Body of pancreas (tissue), 4 donors: ENCODE data around the gene TAMALIN. TPM values are rescaled to one million over a fixed set of nuclear protein-coding genes. Genes with fewer than 3 reads are reported as not detected.

ENCODE experiments used
- ATAC-seq: fragments of 150-250 bp; one replicate; pipeline ENCODE4 v1.9.1; 2016
- DNase-seq, 4 donors: peaks; one replicate each; pipeline ENCODE4 v3.0.0-alpha.2; 2019
- H3K27ac ChIP-seq, 4 donors: fragments of 200-600 bp; sonication (generic); 1 replicate in 3 of 4; 2 replicates in 1 of 4; pipeline versions ENCODE4 v1.5.1 to v1.6.1; 2016 to 2019; ENCODE audit warnings: mild to moderate bottlenecking in 1 of 4, mixed read lengths in 1 of 4, moderate library complexity in 1 of 4
- H3K27me3 ChIP-seq, 2 donors: fragments of 200-600 bp; sonication (generic); one replicate each; pipeline ENCODE4 v1.6.0; 2016; ENCODE audit warnings: mild to moderate bottlenecking in 1 of 2
- H3K36me3 ChIP-seq, 2 donors: fragments of 200-600 bp; sonication (generic); replicated peaks in 1 of 2; 2 replicates each; pipeline ENCODE4 v1.5.1; 2016; ENCODE audit warnings: low read depth in 2 of 2; ENCODE audit not compliant: insufficient read depth in 1 of 2
- H3K4me1 ChIP-seq: fragments of 200-600 bp; sonication (generic); one replicate; pipeline ENCODE4 v1.6.0; 2016
- H3K4me3 ChIP-seq, 2 donors: fragments of 200-600 bp; sonication (generic); 1 replicate in 1 of 2; 2 replicates in 1 of 2; pipeline ENCODE4 v1.5.1; 2016 to 2019
- H3K9me3 ChIP-seq, 3 donors: fragments of 200-600 bp; sonication (generic); 1 replicate in 2 of 3; 2 replicates in 1 of 3; pipeline ENCODE4 v1.5.1; 2016
- POLR2A ChIP-seq, 3 donors: fragments of 450-650 bp; IDR thresholded peaks; one replicate each; pipeline ENCODE4 v1.6.1; 2016; ENCODE audit warnings: antibody characterized with exemption in 3 of 3, mild to moderate bottlenecking in 2 of 3
- WGBS, 2 donors: methylation state at CpG; one replicate each; pipeline ENCODE4 v1.1.5; 2017; 5-methylcytosine and 5-hydroxymethylcytosine counted together
- intact Hi-C: fragments of 100-400 bp; cut with DNase I; formaldehyde crosslinking; loops from one replicate; pipeline ENCODE4 v1.15.1; 2023
- total RNA-seq, 2 donors: library from RNA; depleted of rRNA; stranded (reverse); fragments of >200 nt; gene quantifications; one replicate each; pipeline ENCODE4 v1.1.0, GENCODE V29; 2016
- TF ChIP-seq, protein P1 (sequence below), 7 experiments: fragments of 450-650 bp in 4 of 7; fragments of 200-600 bp in 3 of 7; sonication (generic) in 3 of 7; IDR thresholded peaks; one replicate each; pipeline ENCODE4 v1.5.1; 2016 to 2019; ENCODE audit warnings: antibody characterized with exemption in 7 of 7

TAMALIN gene
- total RNA-seq, 2 donors from 2014 or later, result 7.0 to 19.4 TPM

DNA sequence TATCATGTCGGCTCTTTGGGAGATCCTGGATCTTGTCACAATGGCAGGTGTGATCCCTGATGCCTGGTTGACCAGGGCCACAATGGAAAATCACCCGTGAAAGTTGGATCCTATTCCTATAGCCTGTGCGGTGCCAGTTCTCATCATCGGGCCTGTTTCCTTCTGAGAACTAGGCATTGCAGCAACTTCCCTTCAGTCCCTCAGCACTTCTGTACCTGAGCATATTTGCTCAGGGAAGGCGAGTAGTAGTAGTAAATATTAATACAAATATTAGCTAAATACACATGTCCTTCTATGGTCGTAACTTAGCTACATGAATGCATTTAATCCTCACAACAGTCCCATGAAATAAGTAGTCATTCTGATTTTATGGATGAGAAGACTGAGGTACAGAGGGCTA is 22.1 kb upstream of the TAMALIN start:
- H3K27me3 ChIP-seq, result no peaks in the 10 kb centered on the region
- no peaks in the 10 kb centered on the region for H3K9me3 ChIP-seq
- intact Hi-C loops, result no loop called here
- ATAC-seq (no peak), DNase-seq (no peak)
- TF ChIP-seq, protein P1, sequence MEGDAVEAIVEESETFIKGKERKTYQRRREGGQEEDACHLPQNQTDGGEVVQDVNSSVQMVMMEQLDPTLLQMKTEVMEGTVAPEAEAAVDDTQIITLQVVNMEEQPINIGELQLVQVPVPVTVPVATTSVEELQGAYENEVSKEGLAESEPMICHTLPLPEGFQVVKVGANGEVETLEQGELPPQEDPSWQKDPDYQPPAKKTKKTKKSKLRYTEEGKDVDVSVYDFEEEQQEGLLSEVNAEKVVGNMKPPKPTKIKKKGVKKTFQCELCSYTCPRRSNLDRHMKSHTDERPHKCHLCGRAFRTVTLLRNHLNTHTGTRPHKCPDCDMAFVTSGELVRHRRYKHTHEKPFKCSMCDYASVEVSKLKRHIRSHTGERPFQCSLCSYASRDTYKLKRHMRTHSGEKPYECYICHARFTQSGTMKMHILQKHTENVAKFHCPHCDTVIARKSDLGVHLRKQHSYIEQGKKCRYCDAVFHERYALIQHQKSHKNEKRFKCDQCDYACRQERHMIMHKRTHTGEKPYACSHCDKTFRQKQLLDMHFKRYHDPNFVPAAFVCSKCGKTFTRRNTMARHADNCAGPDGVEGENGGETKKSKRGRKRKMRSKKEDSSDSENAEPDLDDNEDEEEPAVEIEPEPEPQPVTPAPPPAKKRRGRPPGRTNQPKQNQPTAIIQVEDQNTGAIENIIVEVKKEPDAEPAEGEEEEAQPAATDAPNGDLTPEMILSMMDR (IDR thresholded peaks at IDR 0.05), result no peak
- no peak for TF ChIP-seq POLR2A (IDR thresholded peaks at IDR 0.05)
- H3K4me1 ChIP-seq, result peaks cover 6% of the 10 kb centered on the region
- no peak overlapping the region for H3K27ac ChIP-seq
- WGBS, 2 donors, result 52 to 68% methylated on average over 6 of the region's 6 CpGs
- H3K4me3 ChIP-seq, result no peak overlapping the region
- peaks cover 17 to 20% of the 10 kb centered on the region in 2 donors for H3K36me3 ChIP-seq

DNA sequence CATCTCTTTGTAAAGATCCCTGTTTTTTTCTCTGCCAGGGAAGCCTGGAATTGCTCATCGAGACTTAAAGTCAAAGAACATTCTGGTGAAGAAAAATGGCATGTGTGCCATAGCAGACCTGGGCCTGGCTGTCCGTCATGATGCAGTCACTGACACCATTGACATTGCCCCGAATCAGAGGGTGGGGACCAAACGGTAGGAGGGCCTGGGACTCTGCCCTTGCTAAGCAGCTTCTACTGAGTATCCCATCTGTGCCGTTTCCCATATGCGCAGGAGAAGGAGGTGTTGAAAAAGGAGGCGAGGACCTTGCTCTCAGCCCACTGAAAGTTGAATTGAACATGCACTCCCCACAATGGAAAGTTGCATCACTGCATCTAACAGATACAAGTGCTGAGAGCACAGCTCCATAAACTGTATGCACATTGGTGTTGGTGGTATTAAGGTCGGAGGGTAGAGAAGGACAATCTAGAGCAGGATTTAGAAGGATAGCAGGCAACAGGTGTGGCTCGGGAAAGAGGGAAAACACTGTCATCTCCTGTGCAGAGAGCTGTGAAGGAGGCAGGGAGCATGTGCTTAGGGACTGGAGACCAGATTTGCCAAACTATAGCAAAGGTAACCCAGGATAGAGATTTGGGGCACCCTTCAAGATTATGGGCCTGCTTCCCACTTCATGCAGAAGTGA is 21.5 kb upstream of the TAMALIN start:
- H3K9me3 ChIP-seq, result no peaks in the 10 kb centered on the region
- ATAC-seq (no peak), DNase-seq (no peak)
- no peaks in the 10 kb centered on the region for H3K27me3 ChIP-seq
- no peak overlapping the region for H3K27ac ChIP-seq
- H3K36me3 ChIP-seq, result peaks cover 17 to 20% of the 10 kb centered on the region in 2 donors
- no peak for TF ChIP-seq POLR2A (IDR thresholded peaks at IDR 0.05)
- H3K4me1 ChIP-seq, result no peaks in the 10 kb centered on the region
- intact Hi-C loops, result no loop called here
- H3K4me3 ChIP-seq, result no peak overlapping the region
- WGBS, 2 donors, result 40 to 74% methylated on average over 9 of the region's 9 CpGs

DNA sequence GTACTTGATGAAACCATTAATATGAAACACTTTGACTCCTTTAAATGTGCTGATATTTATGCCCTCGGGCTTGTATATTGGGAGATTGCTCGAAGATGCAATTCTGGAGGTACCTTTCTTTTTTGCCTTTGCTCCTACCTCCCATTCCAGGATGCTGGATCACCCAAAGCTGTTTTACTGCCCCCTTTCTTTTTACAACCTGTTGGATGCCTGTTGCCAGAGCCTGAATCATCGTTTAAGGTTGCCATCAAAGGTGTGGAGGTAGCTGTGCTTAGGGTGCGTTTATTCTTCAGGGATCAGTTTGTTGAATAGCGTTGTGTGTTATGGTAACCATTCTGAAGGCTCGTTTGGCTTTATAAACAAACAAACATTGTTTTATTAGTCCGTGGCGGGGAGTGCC is 19.9 kb upstream of the TAMALIN start:
- no peak for TF ChIP-seq POLR2A (IDR thresholded peaks at IDR 0.05)
- TF ChIP-seq, protein P1 (IDR thresholded peaks at IDR 0.05), result no peak
- H3K9me3 ChIP-seq, result no peaks in the 10 kb centered on the region
- DNase-seq, result no peak
- no peak overlapping the region for H3K4me3 ChIP-seq
- WGBS, 2 donors, result 83 to 86% methylated on average over 8 of the region's 8 CpGs
- H3K4me1 ChIP-seq, result no peaks in the 10 kb centered on the region
- no peak overlapping the region for H3K27ac ChIP-seq
- H3K36me3 ChIP-seq, result peaks cover 14 to 20% of the 10 kb centered on the region in 2 donors
- intact Hi-C loops, result no loop called here
- no peaks in the 10 kb centered on the region for H3K27me3 ChIP-seq
- no peak for ATAC-seq

DNA sequence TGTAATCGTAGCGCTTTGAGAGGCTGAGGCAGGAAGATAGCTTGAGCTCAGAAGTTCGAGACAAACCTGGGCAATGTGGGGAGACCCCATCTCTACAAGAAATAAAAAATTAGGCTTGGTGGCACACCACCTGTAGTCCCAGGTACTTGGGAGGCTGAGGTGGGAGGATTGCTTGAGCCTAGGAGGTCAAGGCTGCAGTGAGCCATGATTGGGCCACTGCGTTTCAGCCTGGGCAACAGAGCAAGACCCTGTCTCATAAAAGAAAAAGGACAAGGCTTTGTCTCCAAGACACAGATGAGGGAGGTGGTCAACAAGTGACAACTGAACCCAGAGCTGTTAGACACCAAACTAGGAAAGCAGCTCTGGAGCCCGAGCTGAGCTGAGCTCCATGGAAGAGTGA is 14.5 kb upstream of the TAMALIN start:
- Histone ChIP-seq H3K4me1 (no peaks in the 10 kb centered on the region), H3K27me3 (no peaks in the 10 kb centered on the region), H3K9me3 (no peaks in the 10 kb centered on the region), H3K4me3 (no peak overlapping the region), H3K27ac (no peak overlapping the region), H3K36me3 (peaks cover 0 to 29% of the 10 kb centered on the region in 2 donors)
- 84 to 86% methylated on average over 5 of the region's 5 CpGs for WGBS, 2 donors
- TF ChIP-seq, protein P1 (IDR thresholded peaks at IDR 0.05), result no peak
- ATAC-seq (no peak), DNase-seq (no peak)
- intact Hi-C loops, result no loop called here

DNA sequence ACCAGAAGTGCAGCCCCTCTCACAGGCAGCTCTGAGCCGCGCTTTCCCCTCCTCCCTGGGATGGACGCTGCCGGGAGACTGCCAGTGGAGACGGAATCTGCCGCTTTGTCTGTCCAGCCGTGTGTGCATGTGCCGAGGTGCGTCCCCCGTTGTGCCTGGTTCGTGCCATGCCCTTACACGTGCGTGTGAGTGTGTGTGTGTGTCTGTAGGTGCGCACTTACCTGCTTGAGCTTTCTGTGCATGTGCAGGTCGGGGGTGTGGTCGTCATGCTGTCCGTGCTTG is 12.3 kb upstream of the TAMALIN start:
- DNase-seq (no peak), ATAC-seq (no peak)
- intact Hi-C loops, result no loop called here
- WGBS, 2 donors, result 94 to 96% methylated on average over 15 to 17 of the region's 17 CpGs
- TF ChIP-seq POLR2A (IDR thresholded peaks at IDR 0.05), result no peak
- TF ChIP-seq, protein P1 (IDR thresholded peaks at IDR 0.05), result no peak
- no peaks in the 10 kb centered on the region for H3K9me3 ChIP-seq
- H3K4me3 ChIP-seq, result no peak overlapping the region
- no peaks in the 10 kb centered on the region for H3K4me1 ChIP-seq
- peaks cover 0 to 31% of the 10 kb centered on the region in 2 donors for H3K36me3 ChIP-seq
- H3K27me3 ChIP-seq, result no peaks in the 10 kb centered on the region
- H3K27ac ChIP-seq, result no peak overlapping the region
